HS-5 (cell line): Measurements from ENCODE around the gene CLEC3B.
"Not testable (repeated sequence)": the region's sequence is repeated elsewhere in the genome, so short reads cannot be mapped to it uniquely, and the experiment has no call there.

ENCODE experiments used
- DNase-seq: peaks from one replicate; pipeline ENCODE4 v3.0.0-alpha.2; 2012; ENCODE audit warnings: low read depth

Gene CLEC3B

DNA sequence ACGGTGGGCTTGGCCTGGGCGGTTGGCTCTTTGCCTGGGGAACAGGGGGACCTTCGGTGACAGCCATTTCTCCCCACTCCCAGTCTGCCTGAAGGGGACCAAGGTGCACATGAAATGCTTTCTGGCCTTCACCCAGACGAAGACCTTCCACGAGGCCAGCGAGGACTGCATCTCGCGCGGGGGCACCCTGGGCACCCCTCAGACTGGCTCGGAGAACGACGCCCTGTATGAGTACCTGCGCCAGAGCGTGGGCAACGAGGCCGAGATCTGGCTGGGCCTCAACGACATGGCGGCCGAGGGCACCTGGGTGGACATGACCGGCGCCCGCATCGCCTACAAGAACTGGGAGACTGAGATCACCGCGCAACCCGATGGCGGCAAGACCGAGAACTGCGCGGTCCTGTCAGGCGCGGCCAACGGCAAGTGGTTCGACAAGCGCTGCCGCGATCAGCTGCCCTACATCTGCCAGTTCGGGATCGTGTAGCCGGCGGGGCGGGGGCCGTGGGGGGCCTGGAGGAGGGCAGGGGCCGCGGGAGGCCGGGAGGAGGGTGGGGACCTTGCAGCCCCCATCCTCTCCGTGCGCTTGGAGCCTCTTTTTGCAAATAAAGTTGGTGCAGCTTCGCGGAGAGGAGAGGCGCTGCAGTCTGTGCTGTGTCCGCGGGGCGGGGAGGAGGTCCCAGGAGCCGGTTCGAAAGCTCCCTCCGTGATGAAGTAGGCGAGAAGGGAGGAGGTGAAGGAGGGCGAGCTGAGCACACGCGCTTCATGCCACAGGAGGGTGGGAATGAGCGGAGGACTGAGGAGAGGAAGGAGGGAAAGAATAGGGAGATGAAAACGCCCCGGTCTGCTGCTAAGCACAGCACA, 9.6 kb downstream of the CLEC3B start:
- no peak for DNase-seq

DNA sequence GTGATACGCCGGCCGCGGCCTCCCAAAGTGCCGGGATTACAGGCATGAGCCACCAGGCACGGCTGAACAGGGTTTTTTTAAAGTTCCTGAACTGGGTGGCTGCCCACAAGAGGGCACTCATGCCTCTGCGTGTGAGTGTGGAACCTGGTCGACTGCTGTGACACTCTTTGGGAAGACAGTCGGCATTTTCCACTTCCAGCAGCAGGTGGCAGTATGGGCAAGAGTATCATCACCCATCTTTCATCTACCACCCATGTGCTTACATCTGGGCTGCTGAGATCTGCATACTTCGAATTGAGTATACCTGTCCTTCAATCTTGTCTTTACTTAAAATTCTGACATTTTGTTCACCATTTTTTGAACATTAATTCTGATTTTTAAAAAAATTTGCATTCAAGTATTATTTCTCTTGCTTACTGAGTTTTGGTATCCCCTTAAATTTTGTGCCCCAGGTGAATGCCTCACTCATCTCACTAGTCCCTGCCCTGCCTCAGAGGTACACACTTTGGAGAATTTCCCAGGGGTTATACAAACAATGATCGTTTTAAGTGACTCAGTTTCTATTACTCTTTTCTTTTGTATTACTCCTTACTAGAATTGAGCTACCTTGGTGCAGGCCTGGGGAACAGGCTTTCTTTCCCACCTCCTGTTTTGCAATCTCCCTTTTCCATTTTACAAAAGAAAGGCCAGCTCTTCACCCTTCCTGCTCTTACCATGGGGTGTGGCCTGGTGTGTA, 11.8 kb downstream of the CLEC3B start:
- DNase-seq, result peak; percentile 91

DNA sequence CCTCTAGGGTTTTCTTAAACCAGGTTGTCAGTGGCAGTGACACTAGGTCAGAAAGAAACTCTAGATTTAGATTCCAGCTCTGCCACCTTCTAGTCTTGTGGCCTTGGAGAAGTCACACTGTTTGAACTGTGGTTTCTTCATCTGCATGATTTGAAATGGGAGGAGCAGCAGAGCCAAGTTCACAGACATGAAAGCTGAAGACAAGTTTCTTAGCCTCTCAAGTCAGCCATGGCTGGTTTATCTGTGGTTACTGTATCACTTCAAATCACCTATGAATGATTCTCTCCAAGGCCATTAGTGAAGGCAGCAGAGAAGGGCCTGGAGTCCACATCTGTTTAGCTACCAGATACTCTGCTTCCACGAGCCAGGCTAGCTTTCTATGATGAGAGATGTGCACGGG, 15.6 kb downstream of the CLEC3B start:
- no peak for DNase-seq

DNA sequence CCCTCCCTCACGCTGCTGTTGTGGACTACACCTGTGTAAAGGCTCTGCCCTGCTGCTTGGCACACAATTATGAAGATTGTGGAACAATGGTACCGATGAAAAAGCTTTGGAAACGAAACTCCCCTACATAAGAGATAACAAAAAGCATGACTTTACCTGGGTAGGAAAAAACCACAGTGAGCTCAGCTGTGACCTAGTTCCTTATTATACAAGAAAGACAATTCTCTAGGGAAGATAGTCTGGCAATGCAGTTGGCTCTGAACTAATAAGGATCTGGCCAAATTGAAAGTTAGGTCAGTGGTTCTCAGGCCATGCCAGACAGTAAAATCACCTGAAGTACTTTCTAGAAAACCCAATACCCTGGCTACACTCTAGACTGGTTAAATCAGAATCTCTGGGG, 16.1 kb downstream of the CLEC3B start:
- DNase-seq, result no peak

DNA sequence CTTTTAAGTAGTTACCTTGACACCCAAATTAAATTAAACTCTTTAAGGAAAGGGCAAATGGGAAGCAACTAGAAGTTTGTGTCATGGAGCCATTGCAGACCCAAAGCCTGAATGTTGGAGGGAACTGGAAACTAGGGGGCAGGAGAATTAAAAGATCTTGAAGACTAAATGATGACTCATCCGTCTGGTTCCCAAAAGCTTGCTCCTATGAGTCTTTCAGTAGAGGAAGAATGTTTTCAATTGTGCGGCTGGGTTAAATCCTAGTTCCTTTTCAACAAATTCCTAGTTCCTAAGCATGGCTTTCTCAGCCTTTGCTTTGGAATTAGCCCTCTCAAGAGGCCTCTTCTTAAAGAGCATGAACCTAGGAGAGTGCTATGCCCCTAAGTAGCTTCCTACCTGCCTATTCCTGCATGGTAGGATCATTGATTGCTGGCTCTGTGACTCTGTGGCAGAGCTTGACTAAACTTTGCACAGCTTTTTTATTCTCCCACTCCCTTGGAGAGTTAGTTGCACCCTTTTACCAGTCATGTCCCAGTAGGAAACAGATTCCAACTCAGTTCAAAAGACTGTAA, 17.7 kb downstream of the CLEC3B start:
- DNase-seq, result peak; percentile 69

DNA sequence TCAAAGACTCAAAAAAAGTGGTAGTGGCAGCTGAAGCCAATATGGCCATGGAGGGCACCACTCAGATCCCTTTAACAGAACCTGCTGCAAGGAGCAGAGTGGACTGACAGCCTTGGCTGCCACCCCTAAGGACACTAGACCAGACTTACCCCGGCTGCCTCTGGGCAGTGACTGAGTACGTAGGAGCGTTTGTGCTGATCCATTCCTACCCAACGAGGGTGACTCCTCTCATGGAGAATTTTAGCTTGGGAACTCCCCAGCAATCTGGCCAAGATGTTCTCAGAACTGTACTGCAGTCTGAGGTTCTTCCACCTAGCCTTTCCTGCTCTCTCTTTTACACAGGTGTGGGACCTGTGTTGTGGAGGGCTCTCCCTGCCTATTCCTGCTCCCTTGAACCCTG, 22.1 kb downstream of the CLEC3B start:
- no peak for DNase-seq

DNA sequence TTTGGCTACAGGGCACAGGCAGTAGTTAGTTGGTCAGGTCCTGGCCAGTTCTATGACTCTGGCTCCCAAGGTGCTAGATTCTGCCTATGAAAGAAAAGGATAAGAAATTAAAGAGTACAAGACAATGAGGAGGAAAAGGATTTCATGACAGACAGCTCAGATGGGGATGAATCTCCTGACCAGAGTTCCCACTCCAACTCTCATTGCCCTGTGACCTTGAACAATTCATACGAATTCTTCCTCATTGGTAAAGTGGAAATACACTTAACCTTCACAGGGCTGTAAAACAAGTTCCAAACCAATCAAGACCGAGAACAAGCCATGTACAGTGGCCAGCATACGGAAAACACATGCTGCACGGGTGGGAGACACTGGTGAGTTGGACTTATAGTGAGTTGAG, 23.7 kb downstream of the CLEC3B start:
- DNase-seq, result no peak

DNA sequence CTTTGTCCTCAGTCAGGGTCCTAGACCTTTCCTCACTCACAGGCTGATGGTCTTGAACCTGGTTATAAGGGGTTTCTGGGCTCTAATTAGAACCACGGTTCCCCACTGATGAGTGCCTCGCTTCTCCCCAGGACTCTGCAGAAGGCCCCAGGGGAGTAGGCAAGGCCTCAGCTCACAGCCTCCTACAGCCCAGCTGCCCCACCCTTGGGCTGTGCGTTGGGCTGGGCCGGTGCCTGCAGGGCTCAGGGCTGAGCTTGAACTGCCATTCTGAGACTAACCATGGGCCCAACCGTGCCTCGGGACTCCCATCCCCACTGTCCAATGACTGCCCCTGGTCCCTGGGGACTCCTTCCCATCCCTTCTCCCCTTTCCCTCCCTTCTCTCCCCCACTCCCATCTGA, 25.6 kb downstream of the CLEC3B start:
- DNase-seq, result no peak

DNA sequence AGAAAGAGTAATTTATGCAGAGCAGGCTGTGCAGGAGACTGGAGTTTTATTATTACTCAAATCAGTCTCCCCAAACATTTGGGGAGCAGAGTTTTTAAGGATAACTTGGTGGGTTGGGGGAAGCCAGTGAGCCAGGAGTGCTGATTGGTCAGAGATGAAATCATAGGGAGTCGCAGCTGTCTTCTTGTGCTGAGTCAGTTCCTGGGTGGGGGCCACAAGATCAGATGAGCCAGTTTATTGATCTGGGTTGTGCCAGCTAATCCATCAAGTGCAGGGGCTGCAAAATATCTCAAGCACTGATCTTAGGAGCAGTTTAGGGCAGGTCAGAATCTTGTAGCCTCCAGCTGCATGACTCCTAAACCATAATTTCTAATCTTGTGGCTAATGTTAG, 27.7 kb downstream of the CLEC3B start:
- not testable (repeated sequence) for DNase-seq

DNA sequence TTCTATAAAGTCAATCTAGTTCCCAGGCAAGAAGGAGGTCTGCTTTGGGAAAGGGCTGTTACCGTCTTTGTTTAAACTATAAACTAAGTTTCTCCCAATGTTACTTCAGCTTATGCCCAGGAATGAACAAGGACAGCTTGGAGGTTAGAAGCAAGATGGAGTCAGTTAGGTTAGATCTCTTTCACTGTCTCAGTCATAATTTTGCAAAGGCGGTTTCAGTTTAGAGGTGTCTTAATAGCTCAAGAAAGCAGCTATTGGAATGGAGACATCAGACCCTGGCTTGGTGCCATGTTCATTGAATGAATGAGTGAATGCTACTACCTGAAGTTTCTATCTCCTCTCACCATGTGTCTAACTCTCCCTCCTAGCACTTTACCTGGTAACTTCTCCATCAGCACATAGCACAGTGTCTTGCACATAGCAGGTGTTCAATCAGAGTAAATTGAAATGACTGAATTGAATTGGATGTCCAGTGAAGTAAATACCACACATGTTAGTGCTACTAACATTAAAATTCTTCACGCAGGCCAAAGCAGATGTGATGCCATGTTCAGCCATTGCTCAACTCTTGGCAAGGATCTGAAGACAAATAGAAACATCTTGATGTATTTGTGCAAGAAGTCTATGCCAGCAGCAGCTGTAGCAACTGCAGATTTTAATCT, 28.2 kb downstream of the CLEC3B start:
- DNase-seq, result peak; percentile 78

DNA sequence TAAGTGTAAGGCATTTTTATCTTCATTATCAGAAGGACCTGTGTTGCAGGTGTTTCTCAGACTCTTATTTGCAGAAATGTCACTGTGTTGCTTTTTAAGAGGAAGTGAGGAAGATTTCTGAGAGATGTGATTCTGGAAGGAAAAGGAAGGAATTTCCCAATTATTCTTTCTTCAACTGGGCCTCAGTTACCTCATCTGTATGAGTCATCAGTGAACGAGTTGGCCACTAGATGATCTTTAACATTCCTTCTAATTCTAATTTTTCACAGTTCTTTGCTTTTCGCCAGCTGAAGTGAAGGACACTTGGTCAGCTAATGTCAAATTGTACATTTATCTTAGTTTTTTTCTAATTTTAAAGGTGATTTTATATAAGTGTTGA, 28.9 kb downstream of the CLEC3B start:
- peak; percentile 86 for DNase-seq

DNA sequence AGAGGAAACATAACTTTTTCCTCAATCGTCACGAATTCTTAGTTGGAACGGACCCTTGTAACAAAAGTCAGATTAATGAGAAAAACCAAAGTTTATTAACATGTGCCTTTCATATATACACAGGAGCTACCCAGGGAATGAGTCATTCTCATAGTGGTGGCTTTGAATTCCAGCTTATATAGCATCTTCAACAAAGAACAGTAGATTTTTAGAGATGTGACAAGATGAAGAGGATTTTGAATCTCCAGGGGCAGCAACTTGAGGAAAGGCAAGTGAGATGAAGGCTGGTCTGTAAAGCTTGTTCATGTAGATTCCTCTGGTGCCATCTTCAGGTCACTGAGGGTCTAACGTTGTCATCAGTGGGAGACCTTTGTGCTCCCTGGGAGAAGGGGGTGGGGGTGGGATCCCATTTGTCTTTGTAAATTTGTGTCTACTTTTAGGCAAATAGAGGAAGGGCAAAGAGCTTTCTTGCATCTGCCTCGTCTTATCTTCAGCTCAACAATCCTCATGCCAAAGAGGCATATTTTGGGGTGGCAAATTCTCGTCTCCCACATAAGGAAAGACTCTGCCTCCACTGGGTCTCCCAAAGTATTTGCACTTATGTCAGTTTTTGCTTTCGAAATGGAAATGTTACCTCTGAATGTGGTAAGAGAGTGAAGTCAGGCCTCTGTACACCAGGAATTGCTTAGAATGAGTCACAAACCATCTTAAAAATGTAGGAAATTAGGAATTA, 29.5 kb downstream of the CLEC3B start:
- DNase-seq, result peak; percentile 64

DNA sequence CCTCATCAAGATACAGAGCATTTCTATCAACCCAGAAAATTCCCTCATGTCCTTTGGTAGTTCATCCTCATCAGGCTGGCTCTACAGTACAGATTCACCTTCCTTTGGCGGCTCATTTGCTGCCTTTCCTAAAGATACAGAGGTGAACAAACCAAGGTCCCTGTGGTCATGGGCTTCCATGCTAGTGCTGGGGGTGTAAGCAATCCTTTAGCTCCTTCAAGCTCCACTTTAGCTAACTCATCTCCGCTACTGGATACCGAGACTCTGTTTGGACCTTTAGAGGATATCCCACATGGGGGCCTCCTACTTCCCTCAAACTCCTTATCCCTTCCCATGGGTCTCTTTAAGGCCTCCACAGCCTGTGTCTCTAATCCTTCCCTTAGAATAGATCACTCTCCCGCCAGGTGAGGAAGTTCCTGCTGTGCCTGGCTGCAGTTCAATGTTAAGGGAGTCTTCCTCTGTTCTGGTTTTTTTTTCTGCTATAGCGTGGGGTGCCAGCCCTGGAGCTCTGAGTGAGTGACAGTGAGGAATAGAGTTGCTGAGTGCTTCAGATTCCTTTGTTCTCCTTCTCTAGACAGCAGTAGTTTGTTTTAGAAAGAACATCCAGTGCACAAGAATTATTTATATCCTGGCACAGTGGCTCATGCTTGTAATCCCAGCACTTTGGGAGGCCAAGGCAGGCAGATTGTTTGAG, 30.7 kb downstream of the CLEC3B start:
- DNase-seq, result no peak

DNA sequence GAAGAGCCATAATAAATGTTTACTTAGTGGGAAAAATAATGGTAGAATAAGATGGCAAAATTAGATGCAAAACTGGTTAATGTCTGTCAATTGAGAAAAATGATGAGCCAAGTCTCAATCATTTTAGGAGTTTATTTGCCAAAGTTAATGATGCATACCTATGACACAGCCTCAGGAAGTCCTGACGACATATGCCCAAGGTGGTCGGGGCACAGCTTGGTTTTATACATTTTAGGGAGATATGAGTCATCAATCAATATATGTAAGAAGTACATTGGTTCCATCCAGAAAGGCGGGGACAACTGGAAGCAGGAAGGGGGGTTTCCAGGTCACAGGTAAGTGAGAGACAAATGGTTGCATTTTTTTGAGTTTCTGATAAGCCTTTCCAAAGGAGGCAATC, 31.5 kb downstream of the CLEC3B start:
- DNase-seq, result no peak

DNA sequence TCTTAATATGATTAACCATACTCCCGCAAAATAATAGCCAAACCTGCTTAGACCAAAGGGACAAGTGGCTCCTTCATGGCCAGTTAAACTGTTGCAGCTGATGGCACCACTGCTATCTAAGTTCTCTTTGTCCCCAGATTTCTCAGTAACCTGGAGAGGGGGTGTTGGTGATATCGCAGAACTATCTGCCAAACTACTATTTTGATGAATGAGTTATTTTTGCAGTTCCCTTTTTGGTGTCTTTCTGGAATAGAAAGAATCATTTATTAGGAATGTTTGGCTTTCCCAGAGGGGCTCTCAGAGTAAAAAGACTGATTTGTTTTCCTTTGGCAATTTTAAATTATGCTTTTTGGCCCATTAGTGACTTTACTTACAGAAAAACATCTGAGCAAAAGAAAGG, 33.0 kb downstream of the CLEC3B start:
- DNase-seq, result no peak

DNA sequence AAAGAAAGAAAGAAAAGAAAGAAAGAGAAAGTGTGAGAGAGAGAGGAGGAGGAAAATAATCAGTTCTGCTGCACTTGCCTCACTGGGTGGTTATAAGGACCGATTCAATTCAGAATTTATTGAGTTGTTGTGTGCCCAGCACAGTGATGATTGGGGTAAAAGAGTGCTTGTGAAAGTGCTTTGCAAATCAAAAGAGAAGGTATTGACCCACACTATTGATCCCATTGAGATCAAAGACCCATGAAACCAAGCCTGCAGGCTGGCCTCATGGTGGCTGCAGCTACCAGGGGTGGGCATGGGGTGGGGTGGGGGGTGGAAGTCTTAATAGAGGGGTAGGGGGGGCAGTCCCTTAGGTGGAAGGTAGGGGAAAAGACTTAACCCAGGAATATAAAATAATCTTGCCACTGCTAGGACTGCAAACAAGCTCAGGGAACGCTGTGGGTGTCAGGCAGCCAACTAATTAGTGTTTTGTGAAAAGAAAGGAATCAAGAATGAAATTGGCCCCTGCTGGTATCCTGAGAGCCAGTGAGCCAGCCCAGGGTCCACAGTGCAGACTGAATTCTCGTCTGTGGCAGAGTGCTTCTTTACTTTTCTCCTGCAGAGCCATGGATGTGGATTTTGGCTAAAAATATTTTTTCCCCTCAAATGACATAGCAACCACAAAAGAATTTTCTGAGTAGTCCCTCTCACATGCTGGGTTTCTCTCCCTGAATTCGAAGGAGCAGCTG, 34.2 kb downstream of the CLEC3B start:
- no peak for DNase-seq

DNA sequence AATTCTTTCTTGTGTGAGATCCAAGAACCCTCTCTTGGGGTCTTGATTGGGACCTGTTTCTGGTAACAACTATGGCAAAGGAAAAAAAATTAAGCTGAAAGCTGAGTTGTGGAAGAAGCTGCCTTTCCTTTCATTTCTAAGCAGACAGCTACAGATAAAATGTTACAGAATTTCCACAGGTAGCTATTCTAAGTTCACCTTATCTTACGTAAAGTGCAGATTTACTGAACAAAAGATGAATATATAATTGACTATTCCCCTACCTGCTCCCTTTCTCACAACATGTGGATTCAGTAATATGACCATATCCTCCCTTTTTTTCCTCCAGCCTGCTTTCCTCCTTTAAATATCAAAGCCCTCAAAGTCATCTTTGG, 36.6 kb downstream of the CLEC3B start:
- no peak for DNase-seq

DNA sequence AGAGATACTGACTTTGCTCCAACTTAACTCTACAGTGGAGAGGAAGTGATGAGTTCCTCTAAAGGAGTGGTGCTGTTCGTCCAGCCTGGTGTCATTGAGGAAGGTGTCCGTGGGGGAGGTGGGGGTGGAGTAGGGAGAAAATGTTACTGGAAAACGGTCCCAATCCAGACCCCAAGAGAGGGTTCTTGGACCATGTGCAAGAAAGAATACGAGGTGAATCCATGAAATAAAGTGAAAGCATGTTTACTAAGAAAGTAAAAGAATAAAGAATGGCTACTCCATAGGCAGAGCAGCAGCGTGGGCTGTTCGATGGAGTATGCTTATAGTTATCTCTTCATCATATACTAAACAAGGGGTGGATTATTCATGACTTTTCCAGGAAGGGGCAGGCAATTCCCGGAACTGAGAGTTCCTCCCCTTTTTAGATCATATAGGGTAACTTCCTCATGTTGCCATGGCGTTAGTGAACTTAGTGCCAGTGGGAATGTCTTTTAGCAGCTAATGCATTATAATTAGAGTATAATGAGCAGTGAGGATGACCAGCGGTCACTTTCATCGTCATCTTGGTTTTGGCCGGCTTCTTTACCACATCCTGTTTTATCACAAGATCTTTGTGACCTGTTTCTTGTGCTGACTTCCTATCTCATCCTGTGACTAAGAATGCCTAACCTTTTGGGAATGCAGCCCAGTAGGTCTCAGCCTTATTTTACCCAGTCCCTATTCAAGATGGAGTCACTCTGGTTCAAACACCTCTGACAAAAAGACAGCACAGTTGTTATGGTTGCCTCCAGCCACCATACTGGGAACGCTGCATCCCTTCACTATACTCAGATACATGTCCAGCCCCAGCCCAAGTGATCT, 38.6 kb downstream of the CLEC3B start:
- peak; percentile 91 for DNase-seq

DNA sequence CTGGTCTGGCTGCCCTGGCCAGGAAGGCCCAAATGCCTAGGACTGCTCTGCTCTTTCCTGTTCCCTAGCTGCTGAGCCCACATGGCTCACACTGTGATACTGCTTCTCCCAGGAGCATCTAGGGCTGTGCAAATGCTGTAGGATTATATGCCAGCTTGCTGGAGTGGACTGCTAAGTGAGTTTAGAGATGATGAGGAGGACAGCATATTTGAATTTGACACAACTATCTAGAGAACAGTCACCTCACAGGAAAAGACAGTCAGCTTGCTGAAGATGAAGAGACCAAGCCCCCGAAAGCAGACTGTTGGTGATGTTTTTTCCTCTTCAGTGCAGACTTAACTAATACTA, 39.2 kb downstream of the CLEC3B start:
- DNase-seq, result no peak
